Fibroblast of skin of left biceps (primary cell): ENCODE data around the gene OPRD1.
"Not testable (repeated sequence)": the region's sequence is repeated elsewhere in the genome, so short reads cannot be mapped to it uniquely, and the experiment has no call there.

Experiments
- DNase-seq, 2 experiments: peaks; one replicate each; pipeline ENCODE4 v3.0.0-alpha.2; 2013; ENCODE audit warnings: low read depth in 2 of 2

The OPRD1 gene

DNA sequence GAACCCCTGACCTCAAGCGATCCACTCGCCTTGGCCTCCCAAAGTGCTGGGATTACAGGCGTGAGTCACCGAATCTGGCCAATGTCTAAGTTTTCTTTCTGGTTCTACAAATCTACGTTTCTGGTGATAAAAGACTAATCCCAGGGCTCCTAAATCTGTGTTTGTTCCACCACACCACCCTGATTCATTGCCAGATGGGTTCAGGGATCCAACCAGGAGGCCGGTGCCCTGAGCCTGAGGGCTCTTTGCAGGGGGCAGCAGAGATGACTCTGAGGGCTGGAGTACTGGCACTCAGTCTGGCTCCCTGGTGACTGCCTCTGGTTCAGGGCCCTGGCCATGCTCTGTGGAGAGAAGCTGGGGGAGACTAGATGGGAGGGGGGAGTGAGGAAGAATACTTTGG lies 10.5 kb upstream of the OPRD1 start:
- DNase-seq: no peak

DNA sequence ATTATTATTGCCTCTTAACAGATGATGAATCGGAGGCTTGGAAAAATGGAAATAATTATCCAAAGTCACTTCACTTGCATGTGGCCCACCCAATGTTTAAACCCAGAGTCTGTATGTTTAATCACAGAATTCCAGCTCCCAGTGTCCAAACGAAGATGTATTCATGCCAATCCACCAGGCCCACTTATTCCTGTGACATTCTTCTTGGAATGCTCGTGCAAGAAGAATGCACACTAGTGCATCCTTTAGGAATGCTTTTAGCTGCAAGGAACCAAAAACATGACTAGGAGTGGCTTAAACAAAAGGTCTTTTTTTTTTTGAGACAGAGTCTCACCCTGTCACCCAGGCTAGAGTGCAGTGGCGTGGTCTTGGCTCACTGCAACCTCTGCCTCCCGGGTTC lies 8.9 kb upstream of the OPRD1 start:
- no peak for DNase-seq

DNA sequence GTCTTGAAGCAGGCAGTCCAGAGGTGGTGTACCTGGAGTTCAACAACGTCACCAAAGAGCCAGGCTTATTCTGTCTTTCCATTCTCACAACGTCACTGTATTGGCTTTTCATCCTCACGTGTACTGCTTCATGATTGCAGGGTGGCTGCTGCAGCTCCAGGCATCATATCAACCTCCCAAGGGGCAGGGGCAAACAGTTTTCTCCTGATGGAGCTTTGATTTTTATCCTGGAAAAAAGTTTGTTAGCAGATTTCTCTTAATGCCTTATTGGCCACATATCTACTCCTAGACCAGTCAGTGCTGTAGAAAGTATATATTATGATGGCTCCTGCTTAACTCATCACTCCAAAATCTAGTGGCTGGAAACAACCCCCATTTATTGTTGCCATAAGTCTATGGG lies 8.3 kb upstream of the OPRD1 start:
- DNase-seq: no peak

DNA sequence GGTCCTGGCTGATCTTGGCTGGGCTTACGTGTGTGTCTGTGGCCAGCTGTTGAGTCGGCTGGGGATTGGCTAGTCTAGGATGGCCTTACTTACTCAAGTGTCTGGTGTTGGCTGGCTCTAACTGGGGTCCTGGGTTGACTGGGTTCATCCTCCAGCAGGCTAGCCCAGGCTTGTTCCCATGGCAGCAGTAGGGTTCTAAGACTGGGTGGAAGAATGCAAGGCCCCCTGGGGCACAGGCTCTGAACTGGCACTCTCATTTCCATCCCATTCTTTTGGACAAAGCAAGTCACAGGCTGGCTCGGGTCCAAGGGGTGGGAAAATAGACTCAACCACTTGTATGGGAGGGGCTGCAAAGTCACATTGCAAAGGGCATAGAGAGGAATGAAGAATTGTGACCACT lies 7.9 kb upstream of the OPRD1 start:
- DNase-seq: no peak

DNA sequence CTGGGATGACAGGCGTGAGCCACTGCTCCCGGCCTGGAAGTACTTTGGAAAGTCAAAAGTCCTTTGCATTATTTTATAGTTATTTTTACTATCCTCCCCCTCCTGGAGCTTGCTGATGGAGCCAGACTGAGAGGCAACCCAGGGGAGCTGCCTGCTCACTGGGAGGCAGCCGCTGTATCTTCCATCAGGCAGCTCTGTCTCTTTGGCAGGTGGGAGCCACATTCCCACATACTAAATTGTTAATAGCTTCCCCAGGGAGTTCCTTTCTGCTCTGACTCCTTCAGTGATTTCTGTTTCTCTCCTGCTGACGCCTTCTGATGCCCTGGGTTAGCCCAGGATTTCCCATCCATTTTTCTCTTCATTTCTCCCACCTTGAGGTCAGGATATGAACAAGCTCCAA lies 4.9 kb upstream of the OPRD1 start:
- DNase-seq: no peak

DNA sequence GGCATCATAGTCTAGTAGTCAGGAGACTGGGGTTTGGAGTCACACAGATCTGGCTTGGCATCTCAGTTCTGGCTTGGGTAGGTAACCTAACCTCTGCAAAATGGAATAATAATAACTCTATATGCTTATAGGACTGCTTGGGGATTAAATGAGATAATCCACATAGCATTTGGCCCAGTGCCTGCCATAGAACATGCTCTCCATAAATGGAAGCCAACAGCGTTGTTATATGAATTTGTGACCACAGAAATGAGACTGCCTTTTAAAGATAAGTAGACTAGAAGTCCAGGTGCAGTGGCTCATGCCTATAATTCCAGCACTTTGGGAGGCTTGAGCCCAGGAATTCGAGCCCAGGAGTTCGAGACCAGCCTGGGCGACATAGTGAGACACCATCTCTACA lies 4.0 kb upstream of the OPRD1 start:
- no peak for DNase-seq

DNA sequence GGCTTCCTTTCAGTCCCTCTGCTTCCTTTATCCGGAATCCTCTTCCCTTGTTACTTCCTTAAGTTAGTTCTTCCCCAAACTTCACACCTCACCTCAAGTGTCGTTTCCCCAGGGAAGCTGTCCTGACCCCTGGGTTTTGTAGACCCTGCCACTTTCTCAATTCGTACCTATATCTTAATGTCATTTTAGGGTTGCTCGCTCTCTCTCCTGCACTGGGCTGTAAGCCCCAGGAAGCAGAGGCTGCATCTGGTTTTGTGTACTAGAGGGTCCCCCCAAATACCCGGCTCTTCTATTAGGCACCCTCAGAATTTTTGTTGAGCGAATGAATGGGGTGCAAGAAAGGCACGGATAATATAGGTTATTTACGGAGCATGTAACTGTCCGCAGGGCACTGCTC lies 603 bp upstream of the OPRD1 start:
- DNase-seq: no peak

DNA sequence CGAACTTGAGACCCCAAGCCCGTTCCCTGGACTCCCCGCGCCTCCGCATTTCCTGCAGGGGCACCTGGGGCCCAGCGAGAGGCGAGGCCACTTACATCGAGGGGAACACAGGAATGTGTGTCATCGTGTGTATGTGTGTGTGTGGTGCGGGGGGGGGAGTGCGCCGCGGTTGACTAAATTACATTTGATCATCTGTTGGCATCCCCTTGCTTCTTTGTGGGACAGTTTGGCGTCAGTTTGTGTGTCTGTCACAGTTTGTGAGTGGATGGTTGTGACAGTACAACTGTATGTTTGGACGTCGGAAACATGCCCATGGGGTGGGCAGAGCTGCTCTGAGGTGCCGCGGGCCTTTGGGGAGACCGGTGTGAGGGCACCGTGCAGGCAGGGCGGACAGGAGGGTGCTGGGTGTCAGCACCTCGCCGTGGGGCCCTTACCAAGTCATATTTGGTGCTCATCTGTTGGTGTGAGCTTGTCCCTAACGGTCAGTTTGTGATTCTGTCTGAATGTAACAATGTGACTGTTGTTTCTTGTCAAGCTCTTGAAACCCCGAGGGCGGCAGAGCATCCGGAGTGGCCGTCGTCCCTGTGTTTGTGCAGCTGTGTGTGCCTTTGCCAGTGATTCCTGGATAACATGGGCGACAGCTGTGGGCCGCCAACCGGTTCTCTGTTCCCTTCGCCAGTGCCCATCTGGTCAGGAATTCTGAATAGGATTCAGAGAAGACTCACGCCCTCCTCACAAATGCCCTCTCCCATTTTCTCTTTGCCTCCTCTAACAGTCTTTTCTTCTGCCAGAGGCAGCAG lies 899 bp downstream of the OPRD1 start:
- DNase-seq: no peak

DNA sequence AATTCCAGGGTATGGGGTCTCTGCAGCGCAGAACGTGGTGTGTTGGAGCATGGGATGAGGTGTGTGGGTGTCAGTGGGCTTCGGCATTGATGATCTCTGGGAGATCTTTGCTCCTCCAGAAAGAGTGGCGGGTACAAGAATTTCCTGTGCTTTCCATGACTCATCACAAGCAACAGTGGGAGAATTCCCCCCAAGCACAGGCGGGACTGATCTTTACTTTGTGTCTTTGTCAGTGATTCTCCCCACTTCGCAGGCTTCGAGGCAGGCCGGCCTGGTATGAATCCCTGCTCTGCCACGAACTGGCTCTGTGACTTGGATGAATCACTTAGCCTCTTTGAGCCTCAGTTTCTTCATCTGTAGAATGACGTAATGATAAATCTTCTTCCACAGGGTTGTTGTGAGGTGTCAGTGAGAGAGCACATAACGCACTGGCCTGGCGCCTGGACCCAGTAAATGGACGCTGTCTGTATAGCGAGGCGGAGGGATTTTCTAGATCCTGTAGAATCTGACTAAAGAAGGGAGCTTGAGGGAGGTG lies 2.0 kb downstream of the OPRD1 start:
- no peak for DNase-seq

DNA sequence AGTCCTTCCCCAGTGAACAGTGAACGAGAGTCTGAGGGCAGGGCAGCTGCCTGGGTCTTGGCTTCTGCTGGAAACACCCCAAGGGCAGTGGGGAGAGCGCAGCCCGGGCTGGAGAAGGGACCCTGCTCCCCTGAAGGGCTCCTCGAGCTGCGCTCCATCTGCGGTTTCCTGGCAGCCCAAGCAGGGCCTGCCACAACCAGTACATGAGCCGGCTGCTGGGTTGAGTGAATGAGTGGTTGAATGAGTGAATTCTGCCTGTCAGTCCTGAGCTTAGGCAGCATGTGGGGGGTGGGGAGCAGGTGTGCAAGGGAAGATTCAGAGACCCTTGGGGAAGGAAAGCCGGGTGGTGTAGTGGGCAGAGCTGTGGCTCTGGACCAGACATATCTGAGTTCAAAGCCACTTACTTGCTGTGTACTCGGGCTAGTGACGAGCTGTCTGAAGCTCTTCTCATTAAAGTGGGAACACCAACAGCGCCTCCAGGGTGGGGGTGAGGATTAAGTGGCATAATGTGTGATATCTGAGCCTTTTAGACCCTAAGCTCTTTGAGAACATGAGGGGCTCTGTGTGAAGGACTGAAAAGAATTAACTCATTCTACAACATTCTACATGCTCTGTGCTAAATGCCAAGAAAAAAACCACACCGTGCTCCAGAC lies 3.7 kb downstream of the OPRD1 start:
- no peak for DNase-seq

DNA sequence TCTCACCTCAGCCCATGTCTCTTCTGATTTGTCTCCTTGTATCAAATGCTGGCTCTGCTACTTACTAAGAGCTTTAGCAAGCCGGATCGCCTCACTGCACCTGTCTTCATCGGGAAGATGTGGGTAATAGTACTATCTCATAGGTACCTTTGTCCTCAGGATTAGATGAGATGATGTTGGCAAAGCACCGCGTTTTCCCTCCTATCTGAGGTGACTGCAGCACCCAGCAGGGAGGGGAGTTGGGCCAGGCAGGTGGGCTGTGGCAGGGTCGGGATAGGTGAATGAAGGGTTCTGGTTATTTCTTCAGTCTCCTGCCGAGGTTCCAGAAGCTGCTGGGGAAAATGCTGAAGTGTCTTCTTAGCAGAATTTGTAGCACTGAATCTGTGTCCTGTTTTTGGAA lies 5.2 kb downstream of the OPRD1 start:
- no peak for DNase-seq

DNA sequence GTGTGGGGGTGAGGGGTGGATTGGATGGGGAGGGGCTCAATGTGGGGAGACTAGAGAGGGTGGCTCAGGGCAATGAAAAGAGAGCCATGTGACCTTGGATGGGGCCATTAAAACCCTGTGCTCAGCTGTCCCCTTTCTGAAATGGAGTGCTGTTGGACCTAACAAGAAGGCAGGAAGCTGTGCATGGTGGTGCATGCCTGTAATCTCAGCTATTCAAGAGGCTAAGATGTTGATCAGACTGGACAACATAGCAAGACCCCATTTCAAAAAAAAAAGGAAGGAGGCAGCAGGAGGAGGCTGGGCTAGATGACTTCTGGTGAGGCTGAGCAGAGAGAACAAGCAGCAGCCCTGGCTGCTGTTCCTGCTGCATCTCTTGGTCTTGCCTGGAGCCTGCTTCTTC lies 7.0 kb downstream of the OPRD1 start:
- no peak for DNase-seq

DNA sequence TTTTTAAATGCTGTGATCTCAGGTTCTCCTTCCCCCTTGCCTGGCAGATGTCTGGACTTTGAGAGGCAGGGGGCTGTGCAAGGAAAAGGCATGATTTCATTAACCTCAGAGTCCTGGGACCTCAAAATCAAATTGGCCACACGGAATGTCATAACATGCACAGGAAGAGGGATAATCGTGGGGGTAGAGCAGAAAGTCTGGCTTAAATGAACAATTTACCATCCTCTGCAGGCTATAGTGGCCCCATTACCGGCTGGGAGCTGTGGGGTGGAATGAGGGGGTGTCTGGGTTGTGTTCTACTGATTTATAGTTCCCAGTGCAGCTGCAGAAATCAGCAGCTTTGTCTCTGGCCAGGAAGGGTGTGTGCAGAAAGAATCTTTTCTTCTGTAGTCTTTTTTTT lies 10.8 kb downstream of the OPRD1 start:
- DNase-seq: no peak

DNA sequence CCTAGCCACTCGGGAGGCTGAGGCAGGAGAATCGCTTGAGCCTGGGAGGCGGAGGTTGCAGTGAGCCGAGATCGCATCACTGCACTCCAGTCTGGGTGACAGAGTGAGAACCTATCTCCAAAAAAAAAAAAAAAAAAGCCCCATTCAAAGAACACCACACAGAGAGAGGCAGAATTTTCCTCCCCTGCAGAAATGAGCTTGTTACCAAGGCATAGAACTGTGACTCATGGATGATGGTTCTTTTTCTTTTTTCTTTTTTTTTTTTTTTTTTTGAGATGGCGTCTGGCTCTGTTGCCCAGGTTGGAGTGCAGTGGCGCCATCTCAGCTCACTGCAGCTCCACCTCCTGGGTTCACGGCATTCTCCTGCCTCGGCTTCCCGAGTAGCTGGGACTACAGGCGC lies 12.1 kb downstream of the OPRD1 start:
- not testable (repeated sequence) for DNase-seq

DNA sequence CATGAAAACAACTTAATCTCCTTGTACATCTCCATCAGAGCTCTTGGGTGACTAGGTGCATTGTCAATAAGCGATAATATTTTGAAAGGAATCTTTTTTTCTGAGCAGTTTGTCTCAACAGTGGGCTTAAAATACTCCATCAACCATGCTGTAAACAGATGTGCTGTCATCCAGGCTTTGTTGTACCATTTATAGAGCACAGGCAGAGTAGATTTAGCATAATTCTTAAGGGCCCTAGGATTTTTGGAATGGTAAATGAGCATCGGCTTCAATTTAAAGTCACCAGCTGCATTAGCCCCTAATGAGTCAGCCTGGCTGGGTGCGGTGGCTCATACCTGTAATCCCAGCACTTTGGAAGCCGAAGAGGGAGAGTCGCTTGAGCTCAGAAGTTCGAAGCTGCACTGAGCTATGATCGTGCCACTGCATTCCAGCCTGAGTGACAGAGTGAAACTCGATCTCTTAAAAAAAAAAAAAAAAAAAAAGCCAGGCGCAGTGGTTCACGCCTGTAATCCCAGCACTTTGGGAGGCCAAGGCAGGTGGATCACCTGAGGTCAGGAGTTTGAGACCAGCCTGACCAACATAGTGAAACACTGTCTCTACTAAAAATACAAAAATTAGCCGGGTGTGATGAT lies 16.4 kb downstream of the OPRD1 start:
- not testable (repeated sequence) for DNase-seq

DNA sequence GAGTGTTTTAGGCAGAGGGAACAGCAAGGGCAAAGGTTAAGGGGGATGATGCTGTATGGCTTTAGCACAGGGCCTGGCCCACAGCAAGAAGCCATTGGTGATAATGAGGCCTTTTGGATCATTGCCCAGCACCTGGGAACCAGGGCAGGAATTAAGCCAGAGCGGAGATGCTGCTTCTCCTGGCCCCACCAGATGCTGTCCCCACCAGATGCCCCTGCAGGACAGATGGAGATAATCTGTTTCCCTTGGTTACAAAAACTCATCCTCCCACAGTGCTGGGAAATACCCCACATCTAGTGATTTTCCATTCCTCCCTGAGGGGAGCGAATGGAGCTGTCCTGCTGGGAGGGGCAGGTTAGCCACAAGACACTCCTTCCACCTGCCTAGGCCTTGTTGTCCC lies 18.8 kb downstream of the OPRD1 start:
- no peak for DNase-seq

DNA sequence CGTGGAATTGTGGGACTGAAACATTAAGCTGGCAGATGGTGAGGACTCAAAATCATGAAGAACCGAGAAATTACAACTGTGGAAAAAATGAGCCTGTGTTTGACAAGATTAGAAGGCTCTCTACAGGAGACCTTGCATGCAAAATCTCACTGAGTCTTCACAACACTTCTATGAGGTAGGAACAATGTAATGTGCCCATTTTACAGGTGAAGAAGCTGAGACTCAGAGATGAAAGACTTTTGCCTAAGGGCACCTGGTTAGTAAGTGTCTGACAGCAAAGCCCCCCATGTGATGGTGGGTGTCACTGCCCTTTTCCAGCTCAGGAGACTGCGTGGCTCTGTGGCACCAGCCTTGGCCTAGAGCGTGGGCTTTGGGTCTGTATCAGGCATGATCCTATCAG lies 21.0 kb downstream of the OPRD1 start:
- no peak for DNase-seq

DNA sequence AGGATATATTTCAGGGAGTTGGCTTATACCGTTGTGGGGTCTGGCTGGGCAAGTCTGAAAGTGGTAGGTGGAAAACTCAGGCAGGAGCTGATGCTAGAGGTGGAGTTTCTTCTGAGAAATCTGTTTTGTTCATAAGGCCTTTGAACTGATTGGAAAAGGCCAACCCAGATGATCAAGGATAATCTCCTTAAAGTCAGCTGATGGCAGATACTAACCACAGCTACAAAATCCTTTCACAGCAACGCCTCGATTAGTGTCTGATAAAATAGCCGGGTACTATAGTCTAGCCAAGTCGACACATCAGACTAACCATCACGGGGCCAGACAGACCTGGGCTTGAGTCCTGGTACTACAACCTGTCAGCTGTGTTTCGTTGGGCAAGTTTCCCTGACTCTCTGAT lies 21.4 kb downstream of the OPRD1 start:
- no peak for DNase-seq

DNA sequence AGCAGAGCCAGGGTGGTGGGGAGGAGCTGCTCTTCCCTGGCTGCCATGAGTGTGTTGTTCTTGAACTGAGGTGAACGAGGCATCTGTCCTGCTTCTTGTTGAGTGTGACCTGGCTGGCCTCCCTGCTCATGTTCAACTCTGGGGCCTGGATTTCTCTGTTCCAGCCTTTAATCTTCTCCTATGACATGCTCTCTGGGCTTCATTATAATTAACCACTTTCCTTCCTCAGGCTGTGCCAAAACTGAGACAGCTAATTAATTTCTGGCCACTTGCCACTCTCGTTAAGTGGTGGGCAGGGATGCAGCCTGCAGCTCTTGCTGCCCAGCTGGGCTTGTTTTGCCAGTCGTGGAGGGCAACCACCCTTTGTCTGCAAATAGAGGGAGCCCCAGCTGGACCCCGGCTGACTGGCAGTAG lies 23.3 kb downstream of the OPRD1 start:
- no peak for DNase-seq

DNA sequence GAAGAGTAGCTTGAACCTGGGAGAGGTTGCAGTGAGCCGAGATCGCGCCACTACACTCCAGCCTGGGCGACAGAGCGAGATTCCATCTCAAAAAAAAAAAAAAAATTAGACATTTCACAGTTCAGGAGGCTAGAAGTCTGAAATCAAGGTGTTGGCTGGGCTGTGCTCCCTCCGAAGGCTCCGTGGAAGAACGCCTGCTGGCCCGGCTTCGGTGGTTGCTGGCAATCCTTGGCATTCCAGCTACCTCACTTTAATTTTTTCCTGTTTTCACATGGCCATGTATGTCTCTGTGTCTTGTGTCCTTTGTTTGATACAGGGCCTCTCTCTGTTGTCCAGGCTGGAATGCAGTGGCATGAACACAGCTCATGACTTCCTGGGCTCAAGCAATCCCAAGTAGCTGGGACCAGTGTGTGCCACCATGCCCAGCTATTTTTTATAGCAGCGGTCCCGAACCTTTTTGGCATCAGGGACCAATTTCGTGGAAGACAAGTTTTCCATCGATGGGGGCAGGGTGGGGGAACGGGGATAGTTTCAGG lies 24.5 kb downstream of the OPRD1 start:
- DNase-seq: no peak

DNA sequence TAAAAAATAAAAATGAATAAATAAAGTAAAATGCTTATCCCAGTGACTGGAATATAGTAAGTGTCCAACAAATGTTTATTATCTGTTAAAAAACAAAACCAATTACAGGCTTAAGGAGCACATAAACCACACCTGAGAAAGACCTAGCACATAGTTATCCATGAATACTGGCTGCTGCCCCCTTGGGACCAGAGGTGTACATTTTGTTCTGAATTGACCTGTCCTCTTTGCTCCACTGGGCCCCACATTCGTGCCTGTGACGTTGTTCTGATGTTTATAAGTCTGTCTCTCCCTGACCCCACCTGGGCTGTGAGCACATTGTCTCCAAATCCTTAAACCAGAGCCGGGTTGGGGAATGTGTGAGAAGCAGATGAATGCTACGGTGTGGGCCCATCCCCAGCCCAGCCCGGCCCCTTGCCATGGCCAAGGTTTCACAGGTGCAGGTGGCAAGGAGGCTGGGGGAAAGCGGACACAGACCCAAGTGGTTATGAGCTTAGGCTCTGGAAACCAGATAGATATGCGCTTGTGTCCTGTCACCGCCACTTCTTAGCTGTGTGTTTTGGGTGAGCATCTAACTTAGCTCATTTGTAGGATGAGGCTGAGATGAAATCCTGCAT lies 29.1 kb downstream of the OPRD1 start:
- DNase-seq: no peak
